GM19025 (cell line): ENCODE measurements around the gene FGD4.
"Not testable (repeated sequence)": the region's sequence is repeated elsewhere in the genome, so short reads cannot be mapped to it uniquely, and the experiment has no call there.

ENCODE experiments used
- ATAC-seq: cut with Tn5 transposase; IDR thresholded peaks from one replicate; pipeline ENCODE4 v1.9.1; 2021; ENCODE audit warnings: mild to moderate bottlenecking, low read depth, moderate library complexity; ENCODE audit not compliant: unreplicated experiment

Gene FGD4

DNA sequence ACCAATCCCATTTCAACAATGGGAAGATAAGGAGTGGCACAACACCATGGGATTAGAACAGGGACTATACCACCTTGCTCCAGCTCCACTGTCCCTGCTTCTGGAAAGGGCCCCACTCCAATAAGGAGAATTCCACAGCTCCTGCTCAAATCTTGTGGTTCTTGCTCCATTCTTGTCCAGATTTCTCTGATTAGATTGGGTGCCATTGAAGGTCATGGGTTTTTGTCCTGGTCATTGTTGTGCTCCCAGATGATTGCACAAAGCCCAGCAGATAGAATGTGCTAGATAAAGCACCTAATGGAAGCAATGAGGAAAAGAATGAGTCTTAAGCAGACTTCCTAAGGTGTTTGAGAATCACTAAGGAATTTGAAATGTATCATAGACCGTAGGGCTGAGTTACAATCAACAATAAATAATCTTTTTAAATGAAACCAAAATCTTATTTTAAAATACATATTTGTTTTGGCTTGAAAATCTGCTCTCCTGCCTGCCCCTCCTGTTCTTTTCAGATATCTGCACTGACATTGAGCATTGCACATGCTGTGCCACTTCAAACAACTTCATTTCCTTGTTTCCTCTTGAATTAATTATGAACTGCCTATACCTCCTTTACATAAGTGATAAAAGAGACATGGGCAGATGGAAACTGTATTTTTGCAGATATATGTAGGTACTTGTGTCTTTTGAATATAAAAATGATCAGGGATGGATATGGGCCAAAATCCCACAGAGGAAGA, 115.9 kb downstream of the FGD4 start:
- ATAC-seq = no peak

GRCh38 chr12:32516230-32516629, 116.9 kb downstream of the FGD4 start:
- ATAC-seq = no peak

DNA sequence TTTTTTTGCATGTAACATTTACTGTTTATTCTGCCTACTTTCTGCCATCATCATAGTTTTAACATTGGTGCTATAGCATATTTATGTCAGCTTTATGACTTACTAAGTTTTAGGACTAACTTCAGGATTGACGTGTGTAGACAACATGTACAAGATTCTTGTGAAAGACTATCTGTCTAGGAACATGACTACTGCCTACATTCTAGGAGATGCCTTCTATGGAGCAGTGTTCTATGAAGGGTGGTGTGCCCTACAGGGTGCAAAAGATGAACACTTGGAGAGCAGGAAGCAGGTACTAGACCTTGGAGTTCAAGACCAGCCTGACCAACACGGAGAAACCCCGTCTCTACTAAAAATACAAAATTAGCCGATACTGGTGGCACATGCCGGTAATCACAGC, 118.6 kb downstream of the FGD4 start:
- ATAC-seq = no peak

GRCh38 chr12:32519047-32519446, 119.7 kb downstream of the FGD4 start:
- ATAC-seq = no peak

- ATAC-seq = peak; percentile 73
Measured at GRCh38 chr12:32522331-32523221, 123.2 kb downstream of the FGD4 start.

DNA sequence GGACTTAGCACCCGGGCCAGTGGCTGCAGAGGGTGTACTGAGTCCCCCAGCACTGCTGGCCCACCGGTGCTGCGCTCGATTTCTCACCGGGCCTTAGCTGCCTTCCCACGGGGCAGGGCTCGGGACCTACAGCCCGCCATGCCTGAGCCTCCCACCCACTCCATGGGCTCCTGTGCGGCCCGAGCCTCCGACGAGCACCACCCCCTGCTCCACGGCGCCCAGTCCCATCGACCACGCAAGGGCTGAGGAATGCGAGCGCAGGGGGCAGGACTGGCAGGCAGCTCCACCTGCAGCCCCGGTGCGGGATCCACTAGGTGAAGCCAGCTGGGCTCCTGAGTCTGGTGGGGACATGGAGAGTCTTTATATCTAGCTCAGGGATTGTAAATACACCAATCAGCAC, 126.4 kb downstream of the FGD4 start:
- ATAC-seq = not testable (repeated sequence)

GRCh38 chr12:32526343-32526742, 127.0 kb downstream of the FGD4 start:
- ATAC-seq = not testable (repeated sequence)

GRCh38 chr12:32532422-32532821, 133.1 kb downstream of the FGD4 start:
- ATAC-seq = no peak

- no peak for ATAC-seq
Measured at GRCh38 chr12:32532951-32533350, 133.6 kb downstream of the FGD4 start.

DNA sequence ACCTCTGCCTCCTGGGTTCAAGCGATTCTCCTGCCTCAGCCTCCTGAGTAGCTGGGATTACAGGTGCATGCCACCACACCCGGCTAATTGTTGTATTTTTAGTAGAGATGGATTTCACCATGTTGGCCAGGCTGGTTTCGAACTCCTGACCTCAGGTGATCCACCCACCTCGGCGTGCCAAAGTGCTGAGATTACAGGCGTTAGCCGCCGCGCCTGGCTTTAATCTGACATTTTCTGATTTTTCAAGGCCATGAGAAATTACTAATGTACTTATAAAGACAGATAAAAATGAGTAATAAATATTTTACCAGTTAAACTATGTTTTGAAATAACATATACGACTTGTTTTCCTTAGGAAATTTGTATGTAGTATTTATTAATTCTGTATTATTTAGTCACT, 134.1 kb downstream of the FGD4 start:
- ATAC-seq = not testable (repeated sequence)

- peak; percentile 59 for ATAC-seq
Measured at GRCh38 chr12:32533971-32534590, 134.7 kb downstream of the FGD4 start.

DNA sequence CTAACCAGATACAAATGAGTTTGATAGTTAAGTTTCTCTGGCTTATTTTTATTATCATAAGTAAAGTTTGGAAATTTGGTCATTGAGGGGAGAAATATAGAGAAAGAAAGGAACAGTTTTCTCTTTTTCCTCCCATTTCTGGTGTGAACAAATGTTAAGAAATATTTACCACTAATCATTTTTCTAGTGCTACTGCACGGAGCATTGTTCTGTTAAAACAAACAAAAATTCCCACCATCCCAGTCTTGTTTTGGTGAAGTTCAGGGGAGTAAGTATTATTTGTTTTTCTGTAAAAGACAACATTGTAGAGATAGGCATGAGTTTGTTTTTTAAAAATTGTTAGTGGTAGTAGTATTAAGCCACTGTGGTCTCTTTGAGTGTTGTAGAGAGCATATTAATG, 135.3 kb downstream of the FGD4 start:
- no peak for ATAC-seq

DNA sequence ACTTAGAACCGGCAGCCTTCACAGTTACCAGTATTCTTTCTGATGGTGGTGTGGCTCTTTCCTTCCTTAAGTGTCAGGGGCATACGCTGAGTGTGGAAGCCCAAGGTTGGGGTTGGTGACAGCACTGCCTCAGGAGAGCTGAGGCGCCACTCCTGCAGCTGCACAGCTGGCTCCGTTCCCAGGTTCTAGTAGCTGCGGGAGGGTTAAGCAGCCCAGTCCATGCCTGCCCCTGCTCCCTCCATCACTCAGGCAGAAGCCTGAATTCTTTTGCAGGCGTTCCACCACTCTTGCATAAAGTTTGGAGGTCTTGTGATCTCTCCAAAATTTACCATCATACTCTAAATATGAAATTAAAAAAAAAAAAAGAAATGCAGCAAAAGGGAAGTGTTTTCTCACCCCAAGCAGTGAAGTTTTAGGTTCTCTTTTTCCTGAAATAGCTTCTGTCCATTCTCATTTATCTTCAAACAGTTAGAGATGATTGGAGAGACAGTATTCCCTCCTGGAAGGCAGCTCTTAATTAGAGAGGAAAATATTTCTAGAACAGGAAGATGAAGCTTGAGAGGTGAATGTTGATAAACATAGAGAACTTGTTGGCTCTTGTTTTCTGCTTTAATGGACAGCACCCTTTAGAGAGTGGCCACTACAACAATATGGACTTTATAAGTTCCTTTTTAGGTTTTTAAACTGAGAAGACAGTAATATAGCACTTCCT, 136.1 kb downstream of the FGD4 start:
- ATAC-seq = peak; percentile 68

- no peak for ATAC-seq
Measured at GRCh38 chr12:32536000-32536345, 136.6 kb downstream of the FGD4 start.

DNA sequence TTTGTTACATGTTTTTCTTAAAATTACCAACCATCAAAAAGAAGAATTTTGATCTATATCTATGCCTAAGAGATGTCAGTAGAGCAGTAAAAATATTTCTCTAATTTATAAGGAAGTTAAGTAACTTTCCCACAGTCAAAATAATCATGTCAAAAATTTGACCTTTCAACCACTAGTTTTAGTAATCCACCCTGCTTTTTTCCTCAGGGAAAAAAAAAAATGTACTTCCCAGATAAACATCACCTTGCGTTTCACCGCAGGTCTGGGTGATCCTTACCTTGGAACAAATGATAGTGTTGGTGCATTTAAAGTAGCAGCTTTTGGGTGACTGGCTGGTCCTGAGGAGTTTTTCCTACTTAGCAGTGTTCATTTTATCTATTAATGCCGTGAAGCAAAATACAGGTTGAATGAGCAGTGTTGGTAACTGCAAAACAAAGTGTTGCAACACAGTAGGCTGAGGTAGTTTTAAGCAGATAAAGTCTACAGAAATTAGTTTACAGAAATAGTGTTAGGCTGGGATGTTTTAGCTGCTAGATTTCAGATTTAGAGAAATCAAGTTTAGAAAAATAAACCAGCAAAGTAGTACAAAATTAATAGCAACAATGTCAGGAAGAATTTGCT, 142.5 kb downstream of the FGD4 start:
- no peak for ATAC-seq

- no peak for ATAC-seq
Measured at GRCh38 chr12:32542428-32543229, 143.3 kb downstream of the FGD4 start.

DNA sequence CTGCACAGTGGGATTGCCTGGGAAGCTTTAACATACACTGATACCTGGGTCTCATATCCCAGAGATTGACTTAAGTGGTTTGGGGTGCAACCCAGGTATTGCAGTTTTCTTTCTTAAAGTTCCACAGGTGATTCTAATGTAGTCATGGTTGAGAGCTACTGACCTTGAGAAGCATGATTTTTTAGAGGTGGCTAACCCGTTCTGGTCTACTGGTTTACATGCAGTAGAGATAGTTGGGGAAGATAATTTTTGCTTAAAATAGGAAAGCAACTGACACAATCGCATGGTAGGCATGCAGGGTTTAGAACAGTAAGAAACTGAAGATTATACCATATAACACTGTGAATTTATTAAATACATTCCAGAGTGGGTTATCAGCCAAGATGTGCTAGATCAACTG, 145.5 kb downstream of the FGD4 start:
- no peak for ATAC-seq

DNA sequence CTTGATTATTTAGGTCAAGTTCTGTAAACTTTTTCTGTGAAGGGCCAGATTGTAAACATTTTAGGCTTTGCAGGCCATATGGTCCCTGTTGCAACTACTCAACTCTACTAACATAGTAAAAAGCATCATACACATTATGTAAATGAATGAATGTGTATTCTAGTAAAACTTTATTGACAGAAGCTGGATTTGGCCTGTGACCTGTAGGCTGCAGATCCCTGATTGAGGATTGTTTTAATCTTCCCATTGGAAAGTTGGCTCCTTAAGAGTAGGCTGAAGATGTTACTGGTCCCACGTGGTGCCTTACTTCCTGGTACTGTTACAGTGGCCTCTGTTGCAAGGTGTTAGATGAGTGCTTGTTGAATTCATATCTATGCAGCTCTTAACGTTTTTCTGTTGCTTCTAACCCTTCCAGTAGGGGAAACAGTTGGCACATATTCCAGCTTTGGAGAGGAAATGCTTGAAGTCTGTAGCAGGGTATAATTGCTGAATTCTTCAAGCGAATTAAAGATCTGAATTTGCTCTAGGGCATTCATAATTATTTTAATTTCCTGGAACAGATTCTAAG, 146.1 kb downstream of the FGD4 start:
- ATAC-seq = no peak

DNA sequence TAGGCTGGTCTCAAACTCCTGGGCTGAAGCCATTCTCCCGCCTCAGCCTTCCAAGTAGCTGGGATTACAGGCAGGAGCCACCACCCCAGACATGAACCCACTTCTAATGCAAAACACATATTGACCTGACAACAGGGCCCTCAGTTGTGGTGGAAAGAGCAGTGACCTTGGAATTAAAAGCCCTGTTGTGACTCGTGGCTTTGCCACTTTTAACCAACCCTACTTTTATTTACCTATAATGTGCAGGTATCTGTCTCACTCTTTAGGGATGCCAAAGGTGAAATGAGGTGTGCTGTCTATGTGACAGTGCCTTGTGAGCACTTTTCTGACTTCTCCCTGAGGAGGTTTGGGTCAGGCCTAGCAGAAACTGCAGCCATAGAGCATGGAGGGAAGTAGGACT, 146.9 kb downstream of the FGD4 start:
- ATAC-seq = no peak
